ENCODE data around the gene ATP6V1D. TPM values are rescaled to one million over a fixed set of nuclear protein-coding genes. Genes with fewer than 3 reads are reported as not detected.

Gene ATP6V1D
- total and polyA plus RNA-seq, 9 of the 15 experiments (the other 6 are each of a cell fraction or from before 2014, with no cell fraction given): 35.5 to 91.0 (median 50.0) TPM

- TF ChIP-seq, protein P1, sequence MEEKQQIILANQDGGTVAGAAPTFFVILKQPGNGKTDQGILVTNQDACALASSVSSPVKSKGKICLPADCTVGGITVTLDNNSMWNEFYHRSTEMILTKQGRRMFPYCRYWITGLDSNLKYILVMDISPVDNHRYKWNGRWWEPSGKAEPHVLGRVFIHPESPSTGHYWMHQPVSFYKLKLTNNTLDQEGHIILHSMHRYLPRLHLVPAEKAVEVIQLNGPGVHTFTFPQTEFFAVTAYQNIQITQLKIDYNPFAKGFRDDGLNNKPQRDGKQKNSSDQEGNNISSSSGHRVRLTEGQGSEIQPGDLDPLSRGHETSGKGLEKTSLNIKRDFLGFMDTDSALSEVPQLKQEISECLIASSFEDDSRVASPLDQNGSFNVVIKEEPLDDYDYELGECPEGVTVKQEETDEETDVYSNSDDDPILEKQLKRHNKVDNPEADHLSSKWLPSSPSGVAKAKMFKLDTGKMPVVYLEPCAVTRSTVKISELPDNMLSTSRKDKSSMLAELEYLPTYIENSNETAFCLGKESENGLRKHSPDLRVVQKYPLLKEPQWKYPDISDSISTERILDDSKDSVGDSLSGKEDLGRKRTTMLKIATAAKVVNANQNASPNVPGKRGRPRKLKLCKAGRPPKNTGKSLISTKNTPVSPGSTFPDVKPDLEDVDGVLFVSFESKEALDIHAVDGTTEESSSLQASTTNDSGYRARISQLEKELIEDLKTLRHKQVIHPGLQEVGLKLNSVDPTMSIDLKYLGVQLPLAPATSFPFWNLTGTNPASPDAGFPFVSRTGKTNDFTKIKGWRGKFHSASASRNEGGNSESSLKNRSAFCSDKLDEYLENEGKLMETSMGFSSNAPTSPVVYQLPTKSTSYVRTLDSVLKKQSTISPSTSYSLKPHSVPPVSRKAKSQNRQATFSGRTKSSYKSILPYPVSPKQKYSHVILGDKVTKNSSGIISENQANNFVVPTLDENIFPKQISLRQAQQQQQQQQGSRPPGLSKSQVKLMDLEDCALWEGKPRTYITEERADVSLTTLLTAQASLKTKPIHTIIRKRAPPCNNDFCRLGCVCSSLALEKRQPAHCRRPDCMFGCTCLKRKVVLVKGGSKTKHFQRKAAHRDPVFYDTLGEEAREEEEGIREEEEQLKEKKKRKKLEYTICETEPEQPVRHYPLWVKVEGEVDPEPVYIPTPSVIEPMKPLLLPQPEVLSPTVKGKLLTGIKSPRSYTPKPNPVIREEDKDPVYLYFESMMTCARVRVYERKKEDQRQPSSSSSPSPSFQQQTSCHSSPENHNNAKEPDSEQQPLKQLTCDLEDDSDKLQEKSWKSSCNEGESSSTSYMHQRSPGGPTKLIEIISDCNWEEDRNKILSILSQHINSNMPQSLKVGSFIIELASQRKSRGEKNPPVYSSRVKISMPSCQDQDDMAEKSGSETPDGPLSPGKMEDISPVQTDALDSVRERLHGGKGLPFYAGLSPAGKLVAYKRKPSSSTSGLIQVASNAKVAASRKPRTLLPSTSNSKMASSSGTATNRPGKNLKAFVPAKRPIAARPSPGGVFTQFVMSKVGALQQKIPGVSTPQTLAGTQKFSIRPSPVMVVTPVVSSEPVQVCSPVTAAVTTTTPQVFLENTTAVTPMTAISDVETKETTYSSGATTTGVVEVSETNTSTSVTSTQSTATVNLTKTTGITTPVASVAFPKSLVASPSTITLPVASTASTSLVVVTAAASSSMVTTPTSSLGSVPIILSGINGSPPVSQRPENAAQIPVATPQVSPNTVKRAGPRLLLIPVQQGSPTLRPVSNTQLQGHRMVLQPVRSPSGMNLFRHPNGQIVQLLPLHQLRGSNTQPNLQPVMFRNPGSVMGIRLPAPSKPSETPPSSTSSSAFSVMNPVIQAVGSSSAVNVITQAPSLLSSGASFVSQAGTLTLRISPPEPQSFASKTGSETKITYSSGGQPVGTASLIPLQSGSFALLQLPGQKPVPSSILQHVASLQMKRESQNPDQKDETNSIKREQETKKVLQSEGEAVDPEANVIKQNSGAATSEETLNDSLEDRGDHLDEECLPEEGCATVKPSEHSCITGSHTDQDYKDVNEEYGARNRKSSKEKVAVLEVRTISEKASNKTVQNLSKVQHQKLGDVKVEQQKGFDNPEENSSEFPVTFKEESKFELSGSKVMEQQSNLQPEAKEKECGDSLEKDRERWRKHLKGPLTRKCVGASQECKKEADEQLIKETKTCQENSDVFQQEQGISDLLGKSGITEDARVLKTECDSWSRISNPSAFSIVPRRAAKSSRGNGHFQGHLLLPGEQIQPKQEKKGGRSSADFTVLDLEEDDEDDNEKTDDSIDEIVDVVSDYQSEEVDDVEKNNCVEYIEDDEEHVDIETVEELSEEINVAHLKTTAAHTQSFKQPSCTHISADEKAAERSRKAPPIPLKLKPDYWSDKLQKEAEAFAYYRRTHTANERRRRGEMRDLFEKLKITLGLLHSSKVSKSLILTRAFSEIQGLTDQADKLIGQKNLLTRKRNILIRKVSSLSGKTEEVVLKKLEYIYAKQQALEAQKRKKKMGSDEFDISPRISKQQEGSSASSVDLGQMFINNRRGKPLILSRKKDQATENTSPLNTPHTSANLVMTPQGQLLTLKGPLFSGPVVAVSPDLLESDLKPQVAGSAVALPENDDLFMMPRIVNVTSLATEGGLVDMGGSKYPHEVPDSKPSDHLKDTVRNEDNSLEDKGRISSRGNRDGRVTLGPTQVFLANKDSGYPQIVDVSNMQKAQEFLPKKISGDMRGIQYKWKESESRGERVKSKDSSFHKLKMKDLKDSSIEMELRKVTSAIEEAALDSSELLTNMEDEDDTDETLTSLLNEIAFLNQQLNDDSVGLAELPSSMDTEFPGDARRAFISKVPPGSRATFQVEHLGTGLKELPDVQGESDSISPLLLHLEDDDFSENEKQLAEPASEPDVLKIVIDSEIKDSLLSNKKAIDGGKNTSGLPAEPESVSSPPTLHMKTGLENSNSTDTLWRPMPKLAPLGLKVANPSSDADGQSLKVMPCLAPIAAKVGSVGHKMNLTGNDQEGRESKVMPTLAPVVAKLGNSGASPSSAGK (IDR thresholded peaks at IDR 0.05): no peak
- TF ChIP-seq CBX8 (IDR thresholded peaks at IDR 0.05; ENCODE audit: borderline replicate concordance, extremely low read depth, low read depth, low read length, poor library complexity, severe bottlenecking) (no peak), HINFP (tag; conservative IDR thresholded peaks at IDR 0.05; ENCODE audit: low read depth) (no peak), ZNF57 (CRISPR knock-in tag; IDR thresholded peaks at IDR 0.05) (no peak), ZBTB43 (CRISPR knock-in tag; IDR thresholded peaks at IDR 0.05) (no peak)
These were observed 11.2 kb upstream of the ATP6V1D start (continued) for GRCh38 chr14:67370830-67371229.

Measured in K562 (cell line).